GM12801 (cell line): Measurements from ENCODE around the gene POLL.

Source experiments
- TF ChIP-seq, protein P1 (sequence below): IDR thresholded peaks from one replicate; pipeline ENCODE4 v1.5.1; 2011; ENCODE audit warnings: control low read depth; ENCODE audit not compliant: insufficient read length; ENCODE audit errors: extremely low read depth

The POLL gene

DNA sequence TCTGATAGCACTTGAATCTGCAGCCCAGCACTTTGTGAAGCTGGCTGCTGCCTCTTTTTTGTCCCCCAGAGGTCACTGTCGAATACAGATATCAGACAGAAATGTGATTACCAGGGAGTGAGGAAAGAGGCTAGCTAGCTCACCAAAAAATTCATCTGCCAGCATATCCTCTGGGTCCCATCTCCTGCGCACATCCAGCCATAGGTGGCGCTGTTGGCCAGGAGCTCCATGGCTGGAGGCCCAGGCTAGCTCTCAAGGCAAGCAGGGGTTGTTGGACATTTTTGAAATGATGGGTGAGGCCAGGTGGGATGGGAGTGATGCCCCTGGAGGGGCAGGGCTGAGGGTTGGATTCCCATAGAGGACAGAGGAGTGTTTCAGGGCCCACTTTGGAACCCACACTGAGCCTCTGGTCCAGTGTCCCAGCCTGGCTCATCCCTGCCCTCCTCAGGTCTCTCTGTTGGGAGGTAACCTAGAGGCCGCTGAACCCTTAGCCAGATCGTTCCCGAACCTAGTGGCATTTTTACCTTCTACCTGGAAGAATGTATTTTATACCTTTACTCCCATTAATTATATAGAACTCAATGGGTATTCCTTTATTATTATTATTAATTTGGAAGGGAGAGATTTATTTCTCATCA is 14.8 kb upstream of the POLL start:
- TF ChIP-seq, protein P1, sequence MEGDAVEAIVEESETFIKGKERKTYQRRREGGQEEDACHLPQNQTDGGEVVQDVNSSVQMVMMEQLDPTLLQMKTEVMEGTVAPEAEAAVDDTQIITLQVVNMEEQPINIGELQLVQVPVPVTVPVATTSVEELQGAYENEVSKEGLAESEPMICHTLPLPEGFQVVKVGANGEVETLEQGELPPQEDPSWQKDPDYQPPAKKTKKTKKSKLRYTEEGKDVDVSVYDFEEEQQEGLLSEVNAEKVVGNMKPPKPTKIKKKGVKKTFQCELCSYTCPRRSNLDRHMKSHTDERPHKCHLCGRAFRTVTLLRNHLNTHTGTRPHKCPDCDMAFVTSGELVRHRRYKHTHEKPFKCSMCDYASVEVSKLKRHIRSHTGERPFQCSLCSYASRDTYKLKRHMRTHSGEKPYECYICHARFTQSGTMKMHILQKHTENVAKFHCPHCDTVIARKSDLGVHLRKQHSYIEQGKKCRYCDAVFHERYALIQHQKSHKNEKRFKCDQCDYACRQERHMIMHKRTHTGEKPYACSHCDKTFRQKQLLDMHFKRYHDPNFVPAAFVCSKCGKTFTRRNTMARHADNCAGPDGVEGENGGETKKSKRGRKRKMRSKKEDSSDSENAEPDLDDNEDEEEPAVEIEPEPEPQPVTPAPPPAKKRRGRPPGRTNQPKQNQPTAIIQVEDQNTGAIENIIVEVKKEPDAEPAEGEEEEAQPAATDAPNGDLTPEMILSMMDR = peak; percentile 91

DNA sequence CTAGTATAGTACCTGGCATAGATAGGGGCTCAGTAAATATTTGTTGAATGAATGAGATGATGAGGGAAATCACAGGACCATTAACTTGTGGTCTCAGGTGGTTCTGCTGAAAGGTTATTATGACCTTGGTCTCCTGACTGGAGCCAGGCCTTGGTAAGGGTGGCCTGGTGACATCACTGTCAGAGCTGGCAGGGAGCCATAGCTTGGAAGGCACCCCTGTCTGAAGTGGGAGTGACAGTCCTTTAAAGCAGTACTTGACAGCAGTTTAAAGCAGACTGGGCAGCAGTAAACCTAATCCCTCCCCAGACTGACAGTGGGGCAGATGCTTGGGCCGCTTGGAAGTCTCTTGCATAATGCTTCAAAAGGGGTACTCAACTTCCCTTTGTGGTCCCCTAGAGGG is 13.5 kb upstream of the POLL start:
- TF ChIP-seq, protein P1 = no peak

DNA sequence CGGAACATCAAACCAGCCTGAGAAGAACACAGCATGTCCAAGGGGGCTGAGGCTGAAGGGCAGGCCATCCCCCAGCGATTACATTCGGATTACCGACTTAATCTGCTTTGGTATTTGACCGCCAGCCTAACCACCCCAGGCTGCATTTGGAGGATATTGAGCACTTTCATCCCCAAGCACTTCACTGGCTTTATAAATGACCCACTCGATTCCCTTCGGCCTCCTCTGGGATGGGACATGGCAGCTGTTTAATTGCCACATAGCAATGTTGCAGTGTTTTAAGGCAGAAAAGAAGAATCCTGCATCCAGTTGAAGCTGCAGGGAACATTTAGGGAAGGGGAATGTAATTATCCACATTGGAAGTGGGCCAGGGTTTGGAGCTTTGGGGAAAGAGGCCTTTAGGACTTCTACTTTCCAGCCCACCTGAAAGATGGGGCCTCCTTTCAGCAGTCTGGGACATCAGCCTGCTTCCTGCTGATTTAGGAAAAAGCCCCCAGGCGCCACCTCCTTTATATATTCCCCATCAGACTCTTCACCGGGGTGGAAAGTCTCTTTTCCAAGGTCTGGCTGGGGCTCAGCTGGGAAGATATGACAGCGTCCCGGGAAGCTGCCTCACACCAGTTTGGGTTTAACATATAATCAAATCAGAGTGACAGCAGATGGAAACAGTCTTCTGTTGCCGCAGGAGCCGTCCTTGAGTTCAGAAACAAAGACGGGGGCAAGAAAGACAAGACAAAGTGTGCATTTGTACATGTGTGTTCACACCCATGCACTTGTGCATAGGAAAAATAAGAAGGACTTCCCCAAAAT is 9.2 kb upstream of the POLL start:
- TF ChIP-seq, protein P1 = no peak

DNA sequence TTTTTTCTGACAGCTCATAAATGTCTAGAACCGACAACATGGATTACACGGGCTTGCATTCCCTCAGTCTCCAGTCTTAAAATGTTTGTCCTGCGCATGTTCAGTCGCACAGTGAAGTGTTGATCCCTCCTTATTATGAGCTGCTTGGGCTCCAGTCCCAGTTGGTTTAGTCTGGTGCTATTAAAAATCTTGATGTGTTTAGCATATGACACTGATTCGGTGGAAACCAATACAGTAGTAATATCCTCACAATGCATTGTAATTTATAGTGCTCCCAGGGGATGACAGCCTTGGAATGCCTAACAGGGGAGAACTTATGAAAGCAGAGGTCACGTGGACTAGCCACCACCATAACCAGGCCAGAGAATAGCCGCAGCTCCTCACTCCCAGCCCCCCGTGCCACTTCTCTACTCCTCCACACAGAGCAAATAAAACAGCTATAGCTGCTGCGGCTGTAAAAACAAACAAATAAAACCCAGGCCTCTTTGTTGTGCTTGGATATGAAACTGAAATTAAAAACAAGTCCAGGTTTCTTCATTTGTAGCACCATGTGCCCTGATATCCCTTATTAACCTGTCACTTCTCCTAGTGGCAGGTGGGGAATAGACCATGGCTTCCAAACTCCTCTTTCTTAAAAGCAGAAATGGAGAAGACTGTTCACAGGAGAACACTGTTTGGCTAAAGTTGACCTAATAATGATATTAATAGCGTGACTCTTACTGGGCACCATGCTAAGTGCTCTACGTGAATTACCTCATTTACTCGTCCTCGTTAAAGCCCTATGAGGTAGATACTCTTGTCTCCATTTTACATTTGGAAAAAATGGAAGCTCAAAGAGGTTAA is 7.8 kb upstream of the POLL start:
- TF ChIP-seq, protein P1 = no peak

DNA sequence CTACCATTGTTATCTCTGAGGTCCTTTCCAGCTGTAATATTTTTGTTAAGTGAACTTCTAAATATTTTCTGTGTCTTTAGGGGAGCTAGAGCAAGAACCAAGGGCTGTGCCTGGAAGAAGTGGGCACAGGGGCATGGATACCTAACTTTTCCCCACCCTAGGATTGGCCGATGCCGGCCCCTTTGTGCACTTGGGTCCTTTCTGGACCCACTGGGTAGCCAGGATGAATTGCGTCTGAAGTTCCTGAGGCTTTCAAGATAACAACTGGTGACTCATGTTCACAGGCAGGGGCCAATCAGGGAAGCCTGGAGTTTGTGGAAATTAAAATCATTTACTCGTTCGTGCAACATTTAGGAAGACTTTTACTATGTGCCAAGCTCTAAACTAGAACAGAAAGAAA is 822 bp upstream of the POLL start:
- TF ChIP-seq, protein P1 = no peak

DNA sequence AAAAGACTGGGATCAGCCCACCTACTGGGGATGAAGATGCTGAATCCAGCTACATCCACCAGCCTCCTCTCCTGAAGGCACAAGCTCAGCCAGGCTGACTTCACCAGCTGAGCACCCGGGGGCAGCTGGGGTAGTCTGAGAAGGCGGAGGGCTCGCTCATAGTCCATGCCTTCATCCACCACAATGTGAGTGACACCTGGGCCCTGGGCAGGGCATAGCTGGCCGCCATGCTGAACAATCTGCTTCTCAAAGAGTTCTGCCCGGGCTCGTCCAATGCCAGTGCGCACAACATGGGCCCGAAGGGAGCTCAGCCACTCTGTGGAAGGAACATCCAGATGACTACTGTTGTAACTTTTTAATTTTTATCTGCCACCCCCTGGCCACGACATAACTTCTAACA is 2.2 kb downstream of the POLL start:
- TF ChIP-seq, protein P1 = no peak

DNA sequence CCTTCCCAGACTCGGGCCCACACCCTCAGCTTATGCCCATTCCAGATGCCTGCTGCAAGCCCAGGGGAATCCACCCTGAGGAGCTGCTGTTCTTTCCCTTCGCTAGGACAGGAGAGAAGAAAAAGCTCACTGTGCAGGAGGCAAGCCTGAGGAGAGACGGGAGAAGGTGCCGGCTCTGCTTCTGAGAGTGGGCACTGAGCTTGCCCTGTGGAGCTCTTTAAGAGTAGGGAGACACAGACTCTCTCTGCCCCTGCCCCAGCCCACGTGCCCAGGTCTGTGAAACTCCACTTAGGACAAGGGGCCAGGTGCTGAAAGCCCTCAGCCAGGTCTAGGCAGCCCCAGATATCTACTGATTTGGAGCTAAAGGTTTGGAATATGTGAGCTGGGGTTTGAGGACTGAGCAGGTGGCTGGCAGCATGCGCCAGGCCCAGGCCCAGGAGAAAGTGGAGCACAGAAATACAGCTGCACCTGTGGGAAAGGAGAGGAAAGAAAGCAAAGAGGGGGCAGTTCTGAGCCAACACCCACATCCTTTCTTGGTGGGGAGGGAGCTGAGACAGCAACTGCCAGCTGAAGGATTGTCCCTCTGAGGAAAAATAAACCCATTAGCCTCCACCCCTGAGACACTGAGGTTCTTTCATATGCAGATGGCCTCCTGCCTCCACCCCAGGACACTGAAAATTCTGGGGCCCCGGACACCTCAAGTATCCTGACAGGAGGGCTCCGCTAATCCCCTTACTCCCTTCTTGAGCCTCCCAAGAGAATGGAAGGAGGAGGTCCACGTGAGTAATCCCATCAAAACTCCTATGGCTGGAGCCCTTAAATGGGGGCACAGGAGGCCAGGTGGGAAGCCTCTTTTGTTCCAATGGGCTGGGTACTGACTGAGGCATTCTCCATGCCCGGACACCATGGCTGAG is 7.3 kb downstream of the POLL start:
- TF ChIP-seq, protein P1 = no peak
